ENCODE data around the gene CCDC102B. TPM values are rescaled to one million over a fixed set of nuclear protein-coding genes. Genes with fewer than 3 reads are reported as not detected.

Gene CCDC102B
- total RNA-seq, 1 donor from 2014 or later, result 10.7 TPM

- DNase-seq (ENCODE audit: low spot score), result no peak
Observed at GRCh38 chr18:69071680-69072079, 273.8 kb downstream of the CCDC102B start.

DNA sequence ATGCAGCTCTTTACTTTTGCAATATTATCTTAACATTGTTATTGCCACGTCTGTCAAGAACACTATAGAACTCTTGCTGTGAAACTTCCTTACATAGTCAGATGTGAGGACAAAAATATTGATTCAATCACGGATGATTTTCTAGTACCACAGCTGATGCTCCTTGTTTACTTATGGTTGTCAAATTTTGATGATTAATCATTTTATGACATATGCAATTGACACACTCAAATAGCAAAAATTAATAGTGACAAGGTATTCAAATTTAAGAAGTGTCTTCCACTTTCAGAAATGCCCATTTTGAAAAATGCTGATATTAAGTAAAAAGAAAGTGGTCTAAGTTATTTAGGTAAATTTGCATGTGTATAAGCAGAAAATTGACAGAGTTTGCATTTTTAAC, 284.0 kb downstream of the CCDC102B start:
- DNase-seq (ENCODE audit: low spot score), result no peak

GRCh38 chr18:69082499-69082898, 284.6 kb downstream of the CCDC102B start:
- DNase-seq (ENCODE audit: low spot score), result no peak

DNA sequence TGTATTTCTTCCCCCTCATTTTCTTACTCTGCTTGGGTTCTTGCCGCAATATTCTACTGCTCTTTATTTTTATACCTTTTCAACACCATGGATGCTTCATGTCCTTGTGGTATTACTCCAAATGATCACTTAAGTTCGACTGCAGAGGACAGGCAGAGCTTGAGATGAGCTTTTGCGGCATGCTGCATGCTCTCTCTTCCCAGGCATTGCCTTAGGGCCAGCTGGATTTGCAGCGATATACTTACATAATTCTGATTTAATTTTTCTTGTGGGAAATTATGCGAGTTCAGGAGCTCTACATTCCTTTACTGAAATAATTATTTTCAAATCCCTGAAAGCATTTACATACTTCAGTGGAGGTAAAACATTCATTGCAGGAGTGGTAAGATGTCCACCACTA, 288.1 kb downstream of the CCDC102B start:
- no peak for DNase-seq (ENCODE audit: low spot score)

DNA sequence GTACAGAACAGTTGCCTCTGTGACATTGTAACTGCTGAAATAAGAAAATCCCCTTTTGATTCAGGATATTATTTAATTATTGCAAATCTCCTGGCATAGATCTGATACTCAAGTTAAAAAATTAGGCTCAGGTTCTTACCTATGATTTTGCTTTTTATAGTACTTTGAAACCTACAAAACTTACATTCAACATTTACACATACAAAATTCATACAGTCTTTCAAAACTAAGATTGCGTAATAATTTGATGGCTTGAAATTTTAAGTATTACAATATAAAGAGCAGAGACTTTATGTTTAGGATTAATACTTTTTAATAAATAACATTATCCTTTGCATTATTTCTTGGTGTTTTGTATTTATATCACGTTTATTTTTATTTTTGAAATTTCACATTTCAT, 291.1 kb downstream of the CCDC102B start:
- no peak for DNase-seq (ENCODE audit: low spot score)

- no peak for DNase-seq (ENCODE audit: low spot score)
Observed at GRCh38 chr18:69097349-69097748, 299.5 kb downstream of the CCDC102B start.

DNA sequence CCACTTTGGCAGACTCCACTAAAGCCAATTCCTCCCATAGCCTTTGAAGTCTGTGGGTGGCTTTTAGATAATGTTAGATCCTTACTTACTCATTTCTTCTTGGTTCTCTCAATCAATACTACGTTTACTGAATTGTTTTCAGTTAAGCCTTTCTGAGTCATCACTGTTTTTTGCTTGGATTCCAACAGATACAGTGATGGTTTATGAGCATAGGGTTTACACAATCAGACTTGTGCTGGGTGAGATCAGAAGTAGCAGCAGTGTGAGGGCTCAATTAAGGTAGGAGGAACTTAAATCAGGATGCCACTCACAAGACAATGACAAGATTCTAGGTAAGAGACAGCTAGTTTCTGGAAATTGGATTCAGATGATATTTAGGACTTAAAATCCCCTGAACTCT, 305.1 kb downstream of the CCDC102B start:
- no peak for DNase-seq (ENCODE audit: low spot score)

Other genes starting within 250 kb of the CCDC102B start
- gene TMX3, start 83.0 kb upstream of the CCDC102B start, total RNA-seq, result 44.5 TPM

Measured in mesenteric fat pad (tissue), 1 donor.